WTC11 (cell line): Measurements from ENCODE around the gene NEUROD2. TPM values are rescaled to one million over a fixed set of nuclear protein-coding genes. Genes with fewer than 3 reads are reported as not detected.

Source experiments
- ATAC-seq: fragments of 200-7000 bp; cut with Tn5 transposase; 2 replicates; pipeline ENCODE4 v1.10.0; 2021; ENCODE audit warnings: mild to moderate bottlenecking, moderate library complexity
- CTCF ChIA-PET: fragments of 300-600 bp; sonication (Branson Sonifier 250); formaldehyde crosslinking; loops from one replicate; lab custom pipeline; 2021; ENCODE audit warnings: antibody characterized with exemption; lab: Charles Lee
- POLR2A ChIA-PET: fragments of 350-600 bp; sonication (Branson Sonifier 250); formaldehyde crosslinking; loops from one replicate; lab custom pipeline; 2021; ENCODE audit warnings: antibody characterized with exemption; lab: Charles Lee
- DNase-seq: peaks from one replicate; pipeline ENCODE4 v3.0.0; 2021; ENCODE audit warnings: low spot score
- H3K27ac Mint-ChIP-seq: 2 replicates; pipeline ENCODE4 v1.8.0; 2021; ENCODE audit warnings: mixed read lengths
- H3K27me3 Mint-ChIP-seq: 2 replicates; pipeline ENCODE4 v1.8.0; 2021; ENCODE audit warnings: low read depth, mild to moderate bottlenecking, moderate library complexity, mixed read lengths
- H3K36me3 Mint-ChIP-seq: 2 replicates; pipeline ENCODE4 v1.8.0; 2021; ENCODE audit warnings: mixed read lengths
- H3K4me1 Mint-ChIP-seq: 2 replicates; pipeline ENCODE4 v1.8.0; 2022; ENCODE audit warnings: mixed read lengths
- H3K4me3 Mint-ChIP-seq: 2 replicates; pipeline ENCODE4 v1.8.0; 2021; ENCODE audit warnings: mild to moderate bottlenecking, moderate library complexity, mixed read lengths
- H3K9me3 Mint-ChIP-seq: 2 replicates; pipeline ENCODE4 v1.8.0; 2021; ENCODE audit warnings: mixed read lengths
- ATF1 ChIP-seq: sonication (generic); formaldehyde crosslinking; IDR thresholded peaks from 2 replicates; pipeline ENCODE4 v1.8.1; 2023; ENCODE audit warnings: mild to moderate bottlenecking, moderate library complexity, missing genetic modification reagents
- ATF3 ChIP-seq: sonication (generic); formaldehyde crosslinking; conservative IDR thresholded peaks from 2 replicates; pipeline ENCODE4 v1.8.1; 2022; ENCODE audit warnings: mild to moderate bottlenecking, missing genetic modification reagents
- CREB1 ChIP-seq: sonication (generic); formaldehyde crosslinking; IDR thresholded peaks from 2 replicates; pipeline ENCODE4 v1.8.0; 2023; ENCODE audit warnings: mild to moderate bottlenecking, missing genetic modification reagents
- CTCF ChIP-seq: fragments of 200-600 bp; IDR thresholded peaks from 2 replicates; pipeline ENCODE4 v1.8.0; 2022; ENCODE audit warnings: antibody characterized with exemption
- E2F5 ChIP-seq: sonication (generic); formaldehyde crosslinking; IDR thresholded peaks from 2 replicates; pipeline ENCODE4 v1.8.1; 2022; ENCODE audit warnings: mild to moderate bottlenecking, moderate library complexity, missing genetic modification reagents
- EMX1 ChIP-seq: fragments of 250-450 bp; sonication (Bioruptor Pico); IDR thresholded peaks from 2 replicates; pipeline ENCODE4 v1.8.0; 2021; ENCODE audit warnings: mild to moderate bottlenecking
- FOXP1 ChIP-seq: sonication (generic); formaldehyde crosslinking; IDR thresholded peaks from 2 replicates; pipeline ENCODE4 v1.8.0; 2022; ENCODE audit warnings: missing genetic modification reagents, mild to moderate bottlenecking, moderate library complexity, borderline replicate concordance
- GABPB1 ChIP-seq: sonication (generic); formaldehyde crosslinking; IDR thresholded peaks from 2 replicates; pipeline ENCODE4 v1.8.1; 2023; ENCODE audit warnings: mild to moderate bottlenecking, missing genetic modification reagents
- HMGXB4 ChIP-seq: sonication (generic); formaldehyde crosslinking; IDR thresholded peaks from 2 replicates; pipeline ENCODE4 v1.8.1; 2023; ENCODE audit warnings: mild to moderate bottlenecking, moderate library complexity, missing genetic modification reagents
- IRF2 ChIP-seq: sonication (generic); formaldehyde crosslinking; IDR thresholded peaks from 2 replicates; pipeline ENCODE4 v1.8.0; 2022; ENCODE audit warnings: low read depth, missing genetic modification reagents, borderline replicate concordance
- MXD4 ChIP-seq: fragments of 250-450 bp; sonication (Bioruptor Pico); IDR thresholded peaks from 2 replicates; pipeline ENCODE4 v1.8.0; 2021; ENCODE audit warnings: mild to moderate bottlenecking, moderate library complexity, borderline replicate concordance
- NR2C2 ChIP-seq: sonication (generic); formaldehyde crosslinking; IDR thresholded peaks from 2 replicates; pipeline ENCODE4 v1.8.0; 2022; ENCODE audit warnings: mild to moderate bottlenecking, missing genetic modification reagents
- PRDM15 ChIP-seq: sonication (generic); formaldehyde crosslinking; IDR thresholded peaks from 2 replicates; pipeline ENCODE4 v1.8.0; 2022; ENCODE audit warnings: missing genetic modification reagents
- SMAD4 ChIP-seq: sonication (generic); formaldehyde crosslinking; IDR thresholded peaks from 2 replicates; pipeline ENCODE4 v1.8.0; 2022; ENCODE audit warnings: mild to moderate bottlenecking, missing genetic modification reagents
- SOX15 ChIP-seq: fragments of 250-450 bp; sonication (Bioruptor Pico); IDR thresholded peaks from 2 replicates; pipeline ENCODE4 v1.9.0; 2021; ENCODE audit warnings: mild to moderate bottlenecking
- SP1 ChIP-seq: sonication (generic); formaldehyde crosslinking; conservative IDR thresholded peaks from 2 replicates; pipeline ENCODE4 v1.8.1; 2022; ENCODE audit warnings: missing genetic modification reagents
- ZMAT4 ChIP-seq: fragments of 250-450 bp; sonication (Bioruptor Pico); IDR thresholded peaks from 2 replicates; pipeline ENCODE4 v1.9.0; 2021; ENCODE audit warnings: mild to moderate bottlenecking
- ZNF138 ChIP-seq: sonication (generic); formaldehyde crosslinking; conservative IDR thresholded peaks from 2 replicates; pipeline ENCODE4 v1.8.1; 2022; ENCODE audit warnings: mild to moderate bottlenecking, moderate library complexity, missing genetic modification reagents
- ZNF425 ChIP-seq: fragments of 250-450 bp; sonication (Bioruptor Pico); conservative IDR thresholded peaks from 2 replicates; pipeline ENCODE4 v1.9.0; 2021; ENCODE audit warnings: mild to moderate bottlenecking
- total RNA-seq: library from RNA; stranded (reverse); gene quantifications from 3 replicates; pipeline ENCODE4 v1.2.3, GENCODE V29; 2021

Gene NEUROD2
- total RNA-seq, 1 experiment from 2014 or later: not detected

- H3K4me1 Mint-ChIP-seq: peaks cover 46% of the 10 kb centered on the region
- CTCF ChIA-PET: interaction anchor here (0.6 to 23.6 kb wide), 14 partner anchors 8 to 249 kb away, joined by 4 to 876 read pairs (median 12); partner anchors contain the start of genes ERBB2, MIEN1, PGAP3 and PNMT
- no peak for DNase-seq
- no peak for TF ChIP-seq ATF1
- no peak for TF ChIP-seq SMAD4 (CRISPR knock-in tag)
- TF ChIP-seq EMX1 (CRISPR knock-in tag): no peak
- no peak for TF ChIP-seq ZNF425 (CRISPR knock-in tag)
- TF ChIP-seq ZNF138 (CRISPR knock-in tag): no peak
- TF ChIP-seq ATF3 (CRISPR knock-in tag): no peak
- TF ChIP-seq, all 79 proteins: peak for 0
- no peak overlapping the region for H3K4me3 Mint-ChIP-seq
- no peak for ATAC-seq
- POLR2A ChIA-PET: no interaction called here
- no peak overlapping the region for H3K27ac Mint-ChIP-seq
- peaks cover 75% of the 10 kb centered on the region for H3K27me3 Mint-ChIP-seq
- H3K36me3 Mint-ChIP-seq: no peaks in the 10 kb centered on the region
- no peaks in the 10 kb centered on the region for H3K9me3 Mint-ChIP-seq
These were observed 16.6 kb upstream of the NEUROD2 start for GRCh38 chr17:39624313-39624712.

- peak; percentile 33 for ATAC-seq
- no peak overlapping the region for H3K4me3 Mint-ChIP-seq
These were observed 15.7 kb upstream of the NEUROD2 start for GRCh38 chr17:39623356-39623950.

More at GRCh38 chr17:39623356-39623950, 15.7 kb upstream of the NEUROD2 start:
- no peaks in the 10 kb centered on the region for H3K9me3 Mint-ChIP-seq
- TF ChIP-seq E2F5 (no peak), GABPB1 (CRISPR knock-in tag) (no peak), ATF3 (CRISPR knock-in tag) (no peak), ZMAT4 (CRISPR knock-in tag) (no peak), NR2C2 (CRISPR knock-in tag) (no peak), FOXP1 (no peak), MXD4 (CRISPR knock-in tag) (no peak), CTCF (peak; percentile 91), SP1 (CRISPR knock-in tag) (no peak), HMGXB4 (CRISPR knock-in tag) (0 out of 2 replicates have a peak, but pooled peaks have one; percentile 62), SOX15 (no peak), IRF2 (CRISPR knock-in tag) (no peak), CREB1 (CRISPR knock-in tag) (no peak), PRDM15 (CRISPR knock-in tag) (no peak), ZNF425 (CRISPR knock-in tag) (no peak)
- TF ChIP-seq, all 79 proteins: peak for 2
- peaks cover 37% of the 10 kb centered on the region for H3K4me1 Mint-ChIP-seq
- H3K27ac Mint-ChIP-seq: no peak overlapping the region
- CTCF ChIA-PET: interaction anchor here (0.6 to 23.6 kb wide), 47 partner anchors 9 to 429 kb away, joined by 3 to 876 read pairs (median 7); partner anchors contain the start of genes ERBB2, MED1, MIEN1 and NEUROD2
- peak; percentile 93 for DNase-seq
- POLR2A ChIA-PET: interaction anchor here (1.0 to 1.5 kb wide), 3 partner anchors 45 to 75 kb away, joined by 3 to 4 read pairs (median 3); partner anchors contain the start of gene PNMT
- H3K36me3 Mint-ChIP-seq: no peaks in the 10 kb centered on the region
- peaks cover 79% of the 10 kb centered on the region for H3K27me3 Mint-ChIP-seq
